H1 (cell line): ENCODE results near the gene EDC3. TPM values are rescaled to one million over a fixed set of nuclear protein-coding genes. Genes with fewer than 3 reads are reported as not detected.

Experiments
- CTCF ChIA-PET: fragments of 300-600 bp; sonication (Branson Sonifier 250); formaldehyde crosslinking; loops from one replicate; lab custom pipeline; 2021; ENCODE audit not compliant: partially characterized antibody; lab: Charles Lee
- POLR2A ChIA-PET: fragments of 300-600 bp; sonication (Branson Sonifier 250); formaldehyde crosslinking; loops from one replicate; lab custom pipeline; 2021; ENCODE audit warnings: inconsistent platforms; ENCODE audit not compliant: partially characterized antibody; lab: Charles Lee
- DNase-seq, 2 experiments: peaks; one replicate each; pipeline versions ENCODE4 v3.0.0 to v3.0.0-alpha.2; 2010 to 2022; ENCODE audit warnings: low spot score in 2 of 2, low read depth in 1 of 2, mixed read lengths in 1 of 2
- FAIRE-seq: peaks from 2 replicates; lab custom pipeline; 2011; peaks lifted over from hg19 to GRCh38; lab: Jason Lieb, UNC
- H2AFZ ChIP-seq: 2 replicates; pipeline ENCODE4 v1.8.1; 2012; ENCODE audit warnings: low read length, inconsistent platforms
- H2AK5ac ChIP-seq: 2 replicates; pipeline ENCODE4 v1.6.1; 2013; ENCODE audit warnings: low read depth, low read length
- H2BK120ac ChIP-seq: replicated peaks from 2 replicates; pipeline ENCODE3; 2013; ENCODE audit warnings: low read depth, low read length, inconsistent platforms
- H2BK12ac ChIP-seq: 2 replicates; pipeline ENCODE4 v1.6.1; 2013; ENCODE audit warnings: low read depth, low read length
- H2BK15ac ChIP-seq: 2 replicates; pipeline ENCODE4 v1.6.1; 2013; ENCODE audit warnings: low read length
- H2BK20ac ChIP-seq: 2 replicates; pipeline ENCODE4 v1.6.1; 2013; ENCODE audit warnings: low read length
- H2BK5ac ChIP-seq: 2 replicates; pipeline ENCODE4 v1.6.1; 2013; ENCODE audit warnings: low read depth, low read length
- H3K14ac ChIP-seq: 2 replicates; pipeline ENCODE4 v1.6.1; 2013; ENCODE audit warnings: inconsistent platforms; ENCODE audit not compliant: insufficient read length
- H3K18ac ChIP-seq: 2 replicates; pipeline ENCODE4 v1.6.1; 2013; ENCODE audit warnings: low read length; ENCODE audit errors: extremely low read depth
- H3K23ac ChIP-seq: 2 replicates; pipeline ENCODE4 v1.6.1; 2013; ENCODE audit warnings: inconsistent platforms; ENCODE audit not compliant: insufficient read length
- H3K23me2 ChIP-seq: 2 replicates; pipeline ENCODE4 v1.6.1; 2013; ENCODE audit warnings: low read depth, low read length
- H3K27ac ChIP-seq: 2 replicates; pipeline ENCODE4 v1.6.1; 2011; ENCODE audit warnings: low read depth, low read length, inconsistent platforms
- H3K27me3 ChIP-seq, 4 experiments: replicated peaks in 1 of 4; 1 replicate in 1 of 4; 2 replicates in 3 of 4; pipeline versions ENCODE4 v1.6.1 to v1.8.1; 2011 to 2013; ENCODE audit warnings: low read length in 3 of 4, mild to moderate bottlenecking in 3 of 4, inconsistent platforms in 2 of 4, mixed read lengths in 2 of 4, moderate library complexity in 1 of 4; ENCODE audit not compliant: control insufficient read depth in 3 of 4, insufficient read depth in 3 of 4; ENCODE audit errors: extremely low read depth in 1 of 4
- H3K36me3 ChIP-seq, 4 experiments: 2 replicates each; pipeline versions ENCODE4 v1.6.1 to v1.8.1; 2011 to 2013; ENCODE audit warnings: mild to moderate bottlenecking in 4 of 4, low read length in 3 of 4, moderate library complexity in 2 of 4, control low read depth in 1 of 4, inconsistent platforms in 1 of 4; ENCODE audit not compliant: insufficient read depth in 4 of 4, control insufficient read depth in 2 of 4
- H3K4ac ChIP-seq: replicated peaks from 2 replicates; pipeline ENCODE3; 2013; ENCODE audit warnings: low read length, low read depth, mixed read lengths, inconsistent platforms; ENCODE audit not compliant: insufficient read length
- H3K4me1 ChIP-seq, 4 experiments: replicated peaks in 1 of 4; 1 replicate in 1 of 4; 2 replicates in 3 of 4; pipeline versions ENCODE4 v1.6.1 to v1.8.1; 2011 to 2013; ENCODE audit warnings: low read length in 3 of 4, inconsistent platforms in 2 of 4, mixed read lengths in 1 of 4; ENCODE audit not compliant: insufficient read depth in 4 of 4, control insufficient read depth in 3 of 4
- H3K4me2 ChIP-seq, 2 experiments: 2 replicates each; pipeline versions ENCODE4 v1.6.1 to v1.8.1; 2011 to 2013; ENCODE audit warnings: low read depth in 2 of 2, low read length in 2 of 2, control low read depth in 1 of 2, inconsistent platforms in 1 of 2, mild to moderate bottlenecking in 1 of 2; ENCODE audit not compliant: insufficient read depth in 1 of 2
- H3K4me3 ChIP-seq, 4 experiments: fragments of 200-600, 300-600 bp in 1 of 4; sonication (generic), shearing (Covaris generic), sonication (Bioruptor Twin) in 1 of 4; 2 replicates each; pipeline versions ENCODE4 v1.5.1 to v1.8.1; 2011 to 2016; ENCODE audit warnings: low read length in 4 of 4, low read depth in 3 of 4, control low read depth in 2 of 4, inconsistent platforms in 2 of 4, mild to moderate bottlenecking in 2 of 4, mixed read lengths in 1 of 4, moderate library complexity in 1 of 4; ENCODE audit not compliant: insufficient read depth in 2 of 4; ENCODE audit errors: extremely low read depth in 1 of 4
- H3K56ac ChIP-seq: replicated peaks from 2 replicates; pipeline ENCODE3; 2013; ENCODE audit warnings: low read depth, mild to moderate bottlenecking, mixed read lengths, low read length, inconsistent platforms; ENCODE audit not compliant: insufficient read length
- H3K79me1 ChIP-seq: 2 replicates; pipeline ENCODE4 v1.6.1; 2013; ENCODE audit warnings: low read depth, low read length, control low read depth
- H3K79me2 ChIP-seq, 2 experiments: 2 replicates each; pipeline versions ENCODE4 v1.6.1 to v1.8.1; 2012 to 2013; ENCODE audit warnings: low read length in 2 of 2, mild to moderate bottlenecking in 2 of 2, inconsistent platforms in 1 of 2; ENCODE audit not compliant: insufficient read depth in 2 of 2, control insufficient read depth in 1 of 2
- H3K9ac ChIP-seq, 4 experiments: replicated peaks in 1 of 4; 1 replicate in 1 of 4; 2 replicates in 3 of 4; pipeline versions ENCODE4 v1.6.1 to v1.8.1; 2011 to 2013; ENCODE audit warnings: low read depth in 3 of 4, low read length in 3 of 4, control low read depth in 2 of 4, mild to moderate bottlenecking in 2 of 4, moderate library complexity in 2 of 4, inconsistent platforms in 1 of 4; ENCODE audit errors: extremely low read depth in 1 of 4
- H3K9me3 ChIP-seq, 2 experiments: 2 replicates each; pipeline versions ENCODE4 v1.6.1 to v1.8.1; 2012 to 2013; ENCODE audit warnings: mild to moderate bottlenecking in 2 of 2, moderate library complexity in 2 of 2, control low read depth in 1 of 2, inconsistent platforms in 1 of 2, low read depth in 1 of 2, low read length in 1 of 2, mixed read lengths in 1 of 2; ENCODE audit not compliant: insufficient read depth in 2 of 2
- H4K20me1 ChIP-seq, 2 experiments: replicated peaks in 1 of 2; 2 replicates each; pipeline versions ENCODE3 to v1.8.1; 2011 to 2013; ENCODE audit warnings: inconsistent platforms in 2 of 2, low read length in 2 of 2, mild to moderate bottlenecking in 1 of 2; ENCODE audit not compliant: insufficient read depth in 2 of 2, control insufficient read depth in 1 of 2
- H4K5ac ChIP-seq: 2 replicates; pipeline ENCODE4 v1.6.1; 2013; ENCODE audit warnings: low read length, low read depth, mixed read lengths, inconsistent platforms; ENCODE audit not compliant: insufficient read length
- H4K8ac ChIP-seq: 2 replicates; pipeline ENCODE4 v1.8.0; 2013; ENCODE audit warnings: mild to moderate bottlenecking, moderate library complexity, low read length, inconsistent platforms; ENCODE audit not compliant: insufficient read depth; ENCODE audit errors: extremely low read depth
- H4K91ac ChIP-seq: replicated peaks from 2 replicates; pipeline ENCODE3; 2013; ENCODE audit warnings: low read length, mixed read lengths, inconsistent platforms; ENCODE audit not compliant: insufficient read length
- ATF3 ChIP-seq: IDR thresholded peaks from 2 replicates; pipeline ENCODE4 v1.6.1; 2011; ENCODE audit warnings: low read depth, mild to moderate bottlenecking, low read length; ENCODE audit not compliant: insufficient read depth
- BRCA1 ChIP-seq: IDR thresholded peaks from 2 replicates; pipeline ENCODE4 v1.6.1; 2012; ENCODE audit warnings: low read depth, low read length, improper control_type of control experiment
- EZH2 ChIP-seq: fragments of 200-600 bp; sonication (generic); IDR thresholded peaks from 2 replicates; pipeline ENCODE4 v1.7.1; 2012; ENCODE audit warnings: low read depth, mild to moderate bottlenecking, moderate library complexity, low read length, inconsistent platforms; ENCODE audit not compliant: severe bottlenecking
- RAD21 ChIP-seq, 2 experiments: IDR thresholded peaks in 1 of 2; conservative IDR thresholded peaks in 1 of 2; 2 replicates each; pipeline ENCODE4 v1.6.1; 2011; ENCODE audit warnings: low read depth in 2 of 2, low read length in 2 of 2, improper control_type of control experiment in 1 of 2, inconsistent platforms in 1 of 2, mild to moderate bottlenecking in 1 of 2, moderate library complexity in 1 of 2
- SP1 ChIP-seq: IDR thresholded peaks from 2 replicates; pipeline ENCODE4 v1.6.1; 2011; ENCODE audit warnings: low read depth, low read length
- TEAD4 ChIP-seq: IDR thresholded peaks from 2 replicates; pipeline ENCODE4 v1.6.1; 2012; ENCODE audit warnings: low read depth, low read length, inconsistent platforms, mixed read lengths
- WGBS, 2 experiments: shearing (Covaris generic) in 1 of 2; methylation state at CpG; one replicate each; pipeline versions ENCODE4 v1.1.6 to v1.1.7; 2013 to 2015; ENCODE audit warnings: low lambda C conversion rate in 2 of 2, mixed read lengths in 2 of 2, inconsistent platforms in 1 of 2, low coverage in 1 of 2, missing lambda C conversion rate in 1 of 2; ENCODE audit not compliant: insufficient replicate concordance in 2 of 2, insufficient coverage in 1 of 2, insufficient read length in 1 of 2; ENCODE audit errors: extremely low coverage in 1 of 2, missing lambda C conversion rate in 1 of 2; 5-methylcytosine and 5-hydroxymethylcytosine counted together
- polyA plus RNA-seq, 7 experiments: library from polyadenylated mRNA; depleted of rRNA in 3 of 7; stranded (reverse) in 5 of 7; unstranded in 2 of 7; fragments of >200 nt in 5 of 7; fragments of 200-250 nt in 2 of 7; gene quantifications; 1 replicate in 5 of 7; 2 replicates in 1 of 7; 4 replicates in 1 of 7; pipeline versions ENCODE4 v1.2.1 to v1.2.3, GENCODE V29; 2011 to 2013; ENCODE audit warnings: missing spikeins in 2 of 7, mixed read lengths in 2 of 7
- total RNA-seq: library from RNA; stranded (reverse); fragmentation: NEBNext Ultra II Directional; extraction: Animal tissue kit (Norgen Biotek cat#: 25700); gene quantifications from 2 replicates; pipeline ENCODE4 v1.2.1, GENCODE V29; 2021

Gene EDC3
- total and polyA plus RNA-seq, 2 of the 8 experiments (the other 6 are each of a cell fraction or from before 2014, with no cell fraction given) = 45.0 to 50.8 TPM

GRCh38 chr15:74683758-74684157, 12.1 kb downstream of the EDC3 start:
- no peak overlapping the region for H2BK12ac ChIP-seq
- no peak overlapping the region for H3K4me2 ChIP-seq
- DNase-seq = no peak
- H3K56ac ChIP-seq = no peak overlapping the region
- H3K4me3 ChIP-seq = no peak overlapping the region
- H3K23ac ChIP-seq = no peak overlapping the region
- CTCF ChIA-PET = interaction anchor here (0.6 to 1.7 kb wide), 3 partner anchors 38 to 260 kb away, joined by 3 to 6 read pairs (median 3); no protein-coding TSS in a partner anchor
- no peaks in the 10 kb centered on the region for H3K4me1 ChIP-seq
- H3K79me2 ChIP-seq = peaks cover 0 to 54% of the 10 kb centered on the region in 2 experiments; a peak in 3 of 4 replicates
- WGBS, 2 experiments = 100% methylated on average over 1 of the region's 1 CpG; no CpG with 5 or more reads in 1 of the 2 experiments
- H2AFZ ChIP-seq = no peak overlapping the region
- no peak overlapping the region for H2BK15ac ChIP-seq
- H3K9ac ChIP-seq = no peak overlapping the region
- H3K27ac ChIP-seq = no peak overlapping the region
- no peak overlapping the region for H4K91ac ChIP-seq
- no peaks in the 10 kb centered on the region; a peak in 1 of 4 replicates for H3K9me3 ChIP-seq
- no peak overlapping the region for H2AK5ac ChIP-seq
- no peak overlapping the region for H2BK120ac ChIP-seq
- H3K27me3 ChIP-seq = no peaks in the 10 kb centered on the region
- no peak overlapping the region for H2BK5ac ChIP-seq
- FAIRE-seq = no peak
- no peak overlapping the region for H4K5ac ChIP-seq
- no peak overlapping the region for H3K14ac ChIP-seq
- H2BK20ac ChIP-seq = no peak overlapping the region
- peaks cover 0 to 2% of the 10 kb centered on the region in 2 experiments for H4K20me1 ChIP-seq
- no peak overlapping the region for H3K18ac ChIP-seq
- H3K4ac ChIP-seq = no peak overlapping the region
- no peak overlapping the region for H4K8ac ChIP-seq
- no peak for TF ChIP-seq TEAD4
- no peak for TF ChIP-seq EZH2
- TF ChIP-seq RAD21 (IDR thresholded peaks at IDR 0.05 in 1 of 2, conservative IDR thresholded peaks at IDR 0.05 in 1 of 2; ENCODE audit: low read depth in 2 of 2, low read length in 2 of 2) = no peak
- no peak for TF ChIP-seq ATF3
- no peak for TF ChIP-seq BRCA1
- TF ChIP-seq SP1 = no peak
- peaks cover 0 to 3% (median 0%) of the 10 kb centered on the region in 4 experiments; a peak in 3 of 8 replicates for H3K36me3 ChIP-seq
- no peaks in the 10 kb centered on the region; the same call in 1 of the 2 replicates for H3K79me1 ChIP-seq
- POLR2A ChIA-PET = interaction anchor here (1.0 to 2.0 kb wide), 4 partner anchors 12 to 85 kb away, joined by 3 to 8 read pairs (median 5); partner anchors contain the start of gene EDC3
- no peaks in the 10 kb centered on the region for H3K23me2 ChIP-seq
